ENCODE data around the gene USF3. TPM values are rescaled to one million over a fixed set of nuclear protein-coding genes. Genes with fewer than 3 reads are reported as not detected.
"Not testable (repeated sequence)": the region's sequence is repeated elsewhere in the genome, so short reads cannot be mapped to it uniquely, and the experiment has no call there.

The USF3 gene
- total RNA-seq, 3 donors from 2014 or later, result 19.7 to 38.9 (median 28.5) TPM

DNA sequence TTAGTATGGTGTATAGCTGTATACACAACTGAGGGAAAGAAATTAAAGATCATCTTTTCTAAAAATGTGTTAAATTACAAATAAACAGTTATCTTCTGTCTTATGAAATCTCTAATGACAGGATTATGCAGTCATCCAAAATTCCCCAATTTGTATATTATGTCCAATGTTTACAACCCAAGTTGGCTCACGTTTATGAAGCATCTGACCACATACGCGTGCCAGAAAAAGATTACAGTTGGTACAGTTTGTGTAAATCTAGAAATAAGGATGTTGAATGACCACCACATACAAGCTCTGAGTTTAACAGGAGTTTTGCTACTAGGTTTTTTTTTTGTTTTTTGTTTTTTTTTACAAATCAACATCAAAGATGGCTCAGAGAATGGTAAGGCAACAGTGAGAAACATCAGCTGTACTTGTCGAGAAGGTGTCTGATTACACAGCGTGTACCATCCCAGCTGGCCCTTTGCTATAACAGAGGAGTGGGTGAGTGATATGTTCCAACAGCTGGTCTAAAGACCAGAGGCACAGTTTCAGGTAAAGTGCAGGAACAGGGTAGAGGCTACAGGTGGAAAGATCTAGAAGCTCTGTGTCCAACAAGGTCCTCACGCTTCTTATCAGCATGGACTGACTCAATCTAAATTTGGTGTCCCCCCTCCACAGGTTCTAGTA lies 47.1 kb downstream of the USF3 start:
- TF ChIP-seq POLR2A (IDR thresholded peaks at IDR 0.05), result no peak
- no peak for TF ChIP-seq CTCF (IDR thresholded peaks at IDR 0.05)
- Histone ChIP-seq H3K4me3 (no peak overlapping the region), H3K9me3 (peaks cover 7% of the 10 kb centered on the region in 2 donors), H3K4me1 (no peaks in the 10 kb centered on the region), H3K36me3 (no peaks in the 10 kb centered on the region), H3K27me3 (no peaks in the 10 kb centered on the region), H3K27ac (no peak overlapping the region)
- DNase-seq (ENCODE audit: low spot score in 2 of 2), result no peak
- intact Hi-C loops (cut with DNase I; ENCODE audit: low total_unique reads), result no loop called here

DNA sequence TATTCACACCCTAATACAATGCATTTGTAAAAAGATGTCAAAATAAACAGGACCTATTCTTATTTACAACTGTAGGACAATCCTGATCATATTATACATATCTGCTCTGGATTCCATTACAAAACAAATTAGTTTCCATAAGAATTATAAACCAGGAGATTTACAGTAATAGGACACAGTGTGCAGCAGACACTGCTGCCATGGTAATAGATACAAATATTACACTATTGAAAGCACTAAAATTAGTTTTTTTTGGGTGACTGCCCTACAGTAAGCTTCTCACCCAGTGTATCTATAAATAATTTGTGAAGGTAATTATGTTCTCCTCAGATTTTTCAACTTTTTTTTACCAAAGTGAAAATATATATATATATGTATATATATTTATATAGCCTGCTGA lies 47.9 kb downstream of the USF3 start:
- Histone ChIP-seq H3K4me1 (no peaks in the 10 kb centered on the region), H3K4me3 (no peak overlapping the region), H3K36me3 (no peaks in the 10 kb centered on the region), H3K27ac (no peak overlapping the region), H3K27me3 (no peaks in the 10 kb centered on the region), H3K9me3 (peaks cover 7% of the 10 kb centered on the region in 2 donors)
- no peak for DNase-seq (ENCODE audit: low spot score in 2 of 2)
- intact Hi-C loops (cut with DNase I; ENCODE audit: low total_unique reads), result no loop called here
- TF ChIP-seq POLR2AphosphoS5 (IDR thresholded peaks at IDR 0.05) (no peak), CTCF (IDR thresholded peaks at IDR 0.05) (no peak), POLR2A (IDR thresholded peaks at IDR 0.05) (no peak)

GRCh38 chr3:113643583-113643982 lies 52.9 kb downstream of the USF3 start:
- H3K27ac ChIP-seq, result no peak overlapping the region
- no peak for DNase-seq (ENCODE audit: low spot score in 2 of 2)
- H3K9me3 ChIP-seq, result peaks cover 7% of the 10 kb centered on the region in 2 donors
- intact Hi-C loops (cut with DNase I; ENCODE audit: low total_unique reads), result no loop called here
- H3K4me3 ChIP-seq, result no peak overlapping the region
- TF ChIP-seq POLR2AphosphoS5 (IDR thresholded peaks at IDR 0.05) (no peak), POLR2A (IDR thresholded peaks at IDR 0.05) (no peak), CTCF (IDR thresholded peaks at IDR 0.05) (no peak)
- no peaks in the 10 kb centered on the region for H3K4me1 ChIP-seq
- no peaks in the 10 kb centered on the region for H3K27me3 ChIP-seq
- no peaks in the 10 kb centered on the region for H3K36me3 ChIP-seq

DNA sequence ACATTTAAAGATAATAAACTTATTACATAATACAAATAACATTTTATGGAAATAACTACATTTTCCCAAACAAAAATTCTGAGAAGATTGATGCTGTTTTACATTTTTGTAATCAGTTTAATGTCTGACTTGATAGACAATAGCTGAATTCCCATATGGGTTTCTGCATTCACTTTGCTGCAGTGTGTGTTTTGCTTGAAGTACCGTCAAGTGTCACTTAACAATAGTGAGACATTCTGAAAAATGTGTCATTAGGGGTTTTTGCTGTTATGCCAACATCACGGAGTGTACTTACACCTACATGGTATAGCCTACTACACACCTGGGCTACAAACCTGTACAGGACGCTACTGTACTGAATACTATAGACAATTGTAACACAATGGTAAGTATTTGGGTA lies 57.5 kb downstream of the USF3 start:
- intact Hi-C loops (cut with DNase I; ENCODE audit: low total_unique reads), result no loop called here
- H3K4me3 ChIP-seq, result no peak overlapping the region
- H3K9me3 ChIP-seq, result no peaks in the 10 kb centered on the region
- TF ChIP-seq POLR2AphosphoS5 (IDR thresholded peaks at IDR 0.05) (no peak), POLR2A (IDR thresholded peaks at IDR 0.05) (no peak), CTCF (IDR thresholded peaks at IDR 0.05) (no peak)
- H3K4me1 ChIP-seq, result no peaks in the 10 kb centered on the region
- no peaks in the 10 kb centered on the region for H3K27me3 ChIP-seq
- H3K27ac ChIP-seq, result no peak overlapping the region
- H3K36me3 ChIP-seq, result no peaks in the 10 kb centered on the region
- no peak for DNase-seq (ENCODE audit: low spot score in 2 of 2)

DNA sequence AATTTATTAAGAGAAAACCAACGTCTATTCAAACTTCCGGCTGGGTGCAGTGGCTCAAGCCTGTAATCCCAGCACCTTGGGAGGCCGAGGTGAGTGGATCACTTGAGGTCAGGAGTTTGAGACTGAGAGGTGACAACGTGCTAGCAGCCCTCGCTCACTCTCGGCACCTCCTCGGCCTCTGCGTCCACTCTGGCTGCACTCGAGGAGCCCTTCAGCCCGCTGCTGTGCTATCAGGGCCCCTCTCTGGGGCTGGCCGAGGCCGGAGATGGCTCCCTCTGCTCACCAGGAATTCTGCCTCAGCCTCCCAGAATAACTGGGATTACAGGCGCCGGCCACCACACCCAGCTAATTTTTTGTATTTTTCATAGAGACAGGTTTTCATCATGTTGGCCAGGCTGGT lies 58.7 kb downstream of the USF3 start:
- H3K36me3 ChIP-seq, result no peaks in the 10 kb centered on the region
- H3K4me3 ChIP-seq, result no peak overlapping the region
- H3K27me3 ChIP-seq, result no peaks in the 10 kb centered on the region
- no peak overlapping the region for H3K27ac ChIP-seq
- TF ChIP-seq CTCF (IDR thresholded peaks at IDR 0.05) (no peak), POLR2A (IDR thresholded peaks at IDR 0.05) (no peak), POLR2AphosphoS5 (IDR thresholded peaks at IDR 0.05) (no peak)
- no peaks in the 10 kb centered on the region for H3K9me3 ChIP-seq
- intact Hi-C loops (cut with DNase I; ENCODE audit: low total_unique reads), result no loop called here
- H3K4me1 ChIP-seq, result no peaks in the 10 kb centered on the region
- DNase-seq (ENCODE audit: low spot score in 2 of 2), result no peak

DNA sequence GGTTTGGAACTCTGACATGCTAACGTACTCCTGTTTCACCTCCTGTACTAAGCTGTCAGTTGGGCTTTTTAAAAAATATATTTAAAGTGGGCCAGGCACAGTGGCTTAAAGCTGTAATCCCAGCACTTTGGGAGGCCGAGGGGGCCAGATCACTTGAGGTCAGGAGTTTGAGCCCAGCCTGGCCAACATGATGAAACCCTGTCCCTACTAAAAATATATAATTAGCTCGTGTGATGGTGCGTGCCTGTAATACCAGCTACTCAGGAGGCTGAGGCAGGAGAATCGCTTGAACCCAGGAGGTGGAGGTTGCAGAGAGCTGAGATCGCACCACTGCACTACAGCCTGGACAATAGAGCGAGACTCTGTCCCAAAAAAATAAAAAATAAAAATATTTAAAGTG lies 60.4 kb downstream of the USF3 start:
- H3K27ac ChIP-seq; H3K27me3 ChIP-seq; intact Hi-C loops (cut with DNase I; ENCODE audit: low total_unique reads); H3K4me3 ChIP-seq; H3K36me3 ChIP-seq; H3K4me1 ChIP-seq; DNase-seq (ENCODE audit: low spot score in 2 of 2); H3K9me3 ChIP-seq: not testable (repeated sequence)

All from breast epithelium (tissue), 4 donors.